ENCODE measurements around the gene CD6.

The CD6 gene

DNA sequence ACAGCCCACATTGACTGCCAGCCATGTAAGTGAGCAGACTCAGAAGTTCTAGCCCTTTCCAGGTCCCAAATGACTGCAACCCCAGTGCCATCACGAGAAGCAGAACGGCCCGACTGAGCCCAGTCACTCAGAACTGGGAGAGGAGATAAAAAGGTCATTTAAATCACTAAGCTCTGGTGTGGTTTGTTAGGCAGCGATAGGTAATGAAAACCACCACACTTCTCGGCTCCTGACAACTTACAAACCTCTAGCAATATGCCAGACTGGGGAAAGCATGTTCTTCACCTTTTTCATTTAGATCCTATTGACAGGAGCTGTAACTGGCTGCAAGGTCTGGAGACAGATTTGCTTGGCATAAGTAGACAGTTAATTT, 26.2 kb upstream of the CD6 start:
- no peak overlapping the region for H3K4me3 ChIP-seq (ENCODE audit: low read depth, low read length)
- TF ChIP-seq, protein P1, sequence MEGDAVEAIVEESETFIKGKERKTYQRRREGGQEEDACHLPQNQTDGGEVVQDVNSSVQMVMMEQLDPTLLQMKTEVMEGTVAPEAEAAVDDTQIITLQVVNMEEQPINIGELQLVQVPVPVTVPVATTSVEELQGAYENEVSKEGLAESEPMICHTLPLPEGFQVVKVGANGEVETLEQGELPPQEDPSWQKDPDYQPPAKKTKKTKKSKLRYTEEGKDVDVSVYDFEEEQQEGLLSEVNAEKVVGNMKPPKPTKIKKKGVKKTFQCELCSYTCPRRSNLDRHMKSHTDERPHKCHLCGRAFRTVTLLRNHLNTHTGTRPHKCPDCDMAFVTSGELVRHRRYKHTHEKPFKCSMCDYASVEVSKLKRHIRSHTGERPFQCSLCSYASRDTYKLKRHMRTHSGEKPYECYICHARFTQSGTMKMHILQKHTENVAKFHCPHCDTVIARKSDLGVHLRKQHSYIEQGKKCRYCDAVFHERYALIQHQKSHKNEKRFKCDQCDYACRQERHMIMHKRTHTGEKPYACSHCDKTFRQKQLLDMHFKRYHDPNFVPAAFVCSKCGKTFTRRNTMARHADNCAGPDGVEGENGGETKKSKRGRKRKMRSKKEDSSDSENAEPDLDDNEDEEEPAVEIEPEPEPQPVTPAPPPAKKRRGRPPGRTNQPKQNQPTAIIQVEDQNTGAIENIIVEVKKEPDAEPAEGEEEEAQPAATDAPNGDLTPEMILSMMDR (IDR thresholded peaks at IDR 0.05; ENCODE audit: borderline replicate concordance, insufficient read depth, low read depth, low read length): no peak

DNA sequence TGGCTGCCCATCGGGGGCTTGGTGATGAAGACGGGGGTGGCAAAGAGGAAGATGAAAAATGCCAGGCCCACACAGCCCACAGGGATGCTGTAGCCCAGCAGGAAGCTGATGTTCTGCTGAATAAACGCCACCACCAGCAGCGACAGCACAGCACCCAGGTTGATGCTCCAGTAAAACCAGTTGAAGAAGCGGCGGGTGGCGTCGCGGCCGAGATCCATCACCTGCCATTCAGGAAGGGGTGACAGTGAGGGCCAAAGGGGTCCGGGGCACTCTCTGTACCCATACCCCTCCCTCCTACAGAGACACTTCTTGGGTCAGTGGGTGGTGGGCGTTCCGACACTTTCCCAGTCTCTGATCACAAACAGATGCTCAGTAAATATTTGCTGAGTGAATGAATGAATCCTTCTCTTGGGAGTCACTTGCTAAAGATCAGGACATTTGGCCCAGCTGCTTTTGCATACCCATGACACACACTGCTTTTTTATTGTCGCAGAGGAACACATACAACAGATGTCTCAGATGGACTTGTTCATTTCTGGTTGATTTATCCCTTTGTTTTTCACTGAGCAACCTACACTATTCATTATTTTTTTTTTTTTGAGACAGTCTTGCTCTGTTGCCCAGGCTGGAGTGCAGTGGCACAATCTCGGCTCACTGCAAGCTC, 24.7 kb upstream of the CD6 start:
- no peak overlapping the region for H3K4me3 ChIP-seq (ENCODE audit: low read depth, low read length)
- TF ChIP-seq, protein P1 (IDR thresholded peaks at IDR 0.05; ENCODE audit: borderline replicate concordance, insufficient read depth, low read depth, low read length): no peak

DNA sequence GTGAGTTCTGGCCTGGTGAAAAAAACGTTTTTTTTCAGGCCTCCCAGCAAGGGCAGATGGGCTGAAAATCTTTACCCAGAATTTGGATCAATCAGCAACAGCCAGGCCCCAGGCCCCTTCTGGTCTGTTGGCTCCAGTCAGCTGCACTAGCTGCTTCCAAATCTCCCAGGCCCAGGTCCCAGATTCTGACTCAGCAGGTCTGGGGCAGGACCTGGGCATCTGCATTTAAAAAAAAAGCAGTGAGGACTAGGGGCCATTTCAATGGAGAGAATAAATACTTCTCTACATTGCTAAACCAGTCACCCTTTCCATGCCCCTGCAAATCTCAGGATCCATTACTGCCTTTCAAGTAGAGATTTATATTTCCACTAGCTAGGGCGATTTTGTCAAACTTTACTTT, 23.8 kb upstream of the CD6 start:
- no peak overlapping the region for H3K4me3 ChIP-seq (ENCODE audit: low read depth, low read length)
- TF ChIP-seq, protein P1 (IDR thresholded peaks at IDR 0.05; ENCODE audit: borderline replicate concordance, insufficient read depth, low read depth, low read length): no peak

DNA sequence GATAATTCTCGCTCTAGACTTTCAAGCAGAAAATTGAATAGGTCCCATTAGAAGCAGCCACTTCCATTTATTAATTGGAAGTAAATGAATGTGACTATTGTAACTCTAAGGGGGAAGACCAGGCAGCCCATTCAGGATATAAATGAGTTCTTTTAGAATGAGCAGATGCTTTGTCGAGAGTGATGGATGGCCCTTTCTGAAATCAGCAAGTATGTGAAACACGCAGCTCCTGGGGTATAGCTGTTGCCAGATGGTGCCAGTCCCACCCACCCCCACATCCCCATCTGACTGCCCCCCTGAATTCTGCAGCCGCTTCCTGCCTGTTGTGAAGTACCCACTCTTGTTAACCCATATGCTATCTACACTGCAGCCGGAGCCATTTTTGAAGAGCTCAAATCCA, 23.2 kb upstream of the CD6 start:
- TF ChIP-seq, protein P1 (IDR thresholded peaks at IDR 0.05; ENCODE audit: borderline replicate concordance, insufficient read depth, low read depth, low read length): no peak
- no peak overlapping the region for H3K4me3 ChIP-seq (ENCODE audit: low read depth, low read length)

DNA sequence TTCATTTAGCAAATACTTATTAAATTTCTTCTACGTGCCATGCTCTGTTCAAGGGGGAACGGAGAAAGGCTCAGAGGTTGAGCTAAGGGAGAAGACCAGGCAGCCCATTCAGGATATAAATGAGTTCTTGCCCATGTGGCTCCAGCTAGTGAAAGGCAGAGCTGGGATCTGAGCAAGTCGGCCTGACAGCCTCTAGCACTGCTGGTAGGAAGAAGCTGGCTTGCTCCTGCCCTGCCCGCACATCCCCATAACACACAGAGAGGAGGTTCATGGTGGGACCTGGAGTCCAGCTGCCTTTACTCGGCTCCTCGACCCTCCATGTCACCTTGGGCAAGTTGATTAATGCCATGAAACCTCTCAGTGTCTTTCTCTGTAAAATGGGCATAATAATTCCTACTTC, 21.5 kb upstream of the CD6 start:
- TF ChIP-seq, protein P1 (IDR thresholded peaks at IDR 0.05; ENCODE audit: borderline replicate concordance, insufficient read depth, low read depth, low read length): no peak
- H3K4me3 ChIP-seq (ENCODE audit: low read depth, low read length): peak overlapping the region; percentile 95

DNA sequence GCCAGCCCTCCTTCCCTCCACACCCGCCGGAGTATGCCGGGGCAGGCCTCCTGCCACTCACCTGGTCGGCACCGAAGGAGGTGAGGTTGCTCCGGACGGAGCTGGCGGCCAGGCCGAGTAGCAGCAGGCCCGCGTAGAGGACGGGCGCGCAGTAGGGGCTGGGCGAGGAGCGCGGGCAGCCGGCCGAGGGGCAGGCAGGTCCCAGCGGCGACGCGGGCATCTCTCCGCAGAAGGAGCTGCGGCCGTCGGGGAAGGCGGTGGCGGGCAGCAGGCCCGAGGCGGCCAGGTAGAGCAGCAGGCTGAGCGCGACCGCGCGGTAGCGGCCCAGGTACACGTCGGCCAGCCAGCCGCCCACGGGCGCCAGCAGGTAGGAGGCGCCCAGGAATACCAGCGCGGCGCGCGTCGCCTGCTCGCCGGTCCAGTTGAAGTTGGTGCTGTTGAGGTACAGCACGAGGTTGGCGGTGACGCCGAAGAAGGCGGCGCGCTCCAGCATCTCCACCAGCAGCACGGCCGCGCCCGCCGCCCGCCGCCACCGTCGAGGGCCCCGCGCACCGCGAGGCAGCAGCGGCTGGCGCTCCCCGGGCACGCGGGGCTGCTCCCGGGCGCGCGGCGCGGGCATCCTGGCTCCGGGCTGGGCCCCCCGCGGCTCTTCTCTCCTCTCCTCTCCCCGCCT, 20.4 kb upstream of the CD6 start:
- TF ChIP-seq, protein P1 (IDR thresholded peaks at IDR 0.05; ENCODE audit: borderline replicate concordance, insufficient read depth, low read depth, low read length): no peak

DNA sequence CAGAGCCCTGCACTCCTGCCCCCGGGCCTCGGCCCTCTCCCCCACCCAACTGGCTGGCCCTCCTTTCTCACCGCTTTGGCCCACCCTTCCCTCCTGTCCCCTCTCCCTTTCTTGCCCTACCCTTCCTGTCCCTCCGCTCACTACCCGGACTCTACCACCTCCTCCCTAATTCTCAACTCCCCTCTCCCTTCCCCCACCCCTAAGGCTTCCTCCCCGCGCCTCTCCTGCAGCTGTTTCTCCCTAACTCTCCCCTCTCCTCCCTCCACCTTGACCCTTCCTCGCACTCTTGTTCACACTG, 19.9 kb upstream of the CD6 start:
- TF ChIP-seq, protein P1 (IDR thresholded peaks at IDR 0.05; ENCODE audit: borderline replicate concordance, insufficient read depth, low read depth, low read length): no peak
- peak overlapping the region; percentile 95 for H3K4me3 ChIP-seq (ENCODE audit: low read depth, low read length)

More for the DNA sequence above, 20.4 kb upstream of the CD6 start:
- H3K4me3 ChIP-seq (ENCODE audit: low read depth, low read length): peak overlapping the region; percentile 95

Data from GM12875 (cell line).